ENCODE results near the gene PRDM16.

DNA sequence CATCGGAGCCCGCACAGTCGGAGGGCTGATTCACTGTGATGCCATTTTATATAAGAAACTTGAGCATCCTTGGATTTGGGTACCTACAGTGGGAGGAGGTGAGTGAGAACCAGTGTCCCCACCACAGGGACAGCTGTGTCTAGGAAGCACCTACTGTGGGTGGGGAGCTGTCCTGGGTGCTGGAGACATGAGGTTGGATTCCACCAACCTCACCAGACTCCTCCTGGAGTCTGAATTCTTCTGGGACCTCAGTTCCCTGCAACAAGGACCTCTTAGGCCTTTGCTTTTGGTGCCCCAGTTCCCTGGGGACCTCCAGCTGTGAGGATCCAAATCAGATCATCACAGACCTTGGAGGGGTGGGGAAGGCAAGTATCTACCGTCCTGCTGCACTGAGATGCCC is 188.8 kb downstream of the PRDM16 start:
- TF ChIP-seq, protein P1, sequence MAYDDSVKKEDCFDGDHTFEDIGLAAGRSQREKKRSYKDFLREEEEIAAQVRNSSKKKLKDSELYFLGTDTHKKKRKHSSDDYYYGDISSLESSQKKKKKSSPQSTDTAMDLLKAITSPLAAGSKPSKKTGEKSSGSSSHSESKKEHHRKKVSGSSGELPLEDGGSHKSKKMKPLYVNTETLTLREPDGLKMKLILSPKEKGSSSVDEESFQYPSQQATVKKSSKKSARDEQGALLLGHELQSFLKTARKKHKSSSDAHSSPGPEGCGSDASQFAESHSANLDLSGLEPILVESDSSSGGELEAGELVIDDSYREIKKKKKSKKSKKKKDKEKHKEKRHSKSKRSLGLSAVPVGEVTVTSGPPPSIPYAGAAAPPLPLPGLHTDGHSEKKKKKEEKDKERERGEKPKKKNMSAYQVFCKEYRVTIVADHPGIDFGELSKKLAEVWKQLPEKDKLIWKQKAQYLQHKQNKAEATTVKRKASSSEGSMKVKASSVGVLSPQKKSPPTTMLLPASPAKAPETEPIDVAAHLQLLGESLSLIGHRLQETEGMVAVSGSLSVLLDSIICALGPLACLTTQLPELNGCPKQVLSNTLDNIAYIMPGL (CRISPR knock-in tag; IDR thresholded peaks at IDR 0.05; ENCODE audit: borderline replicate concordance), result no peak
- no peak for TF ChIP-seq JUN (IDR thresholded peaks at IDR 0.05)
- TF ChIP-seq, protein P2, sequence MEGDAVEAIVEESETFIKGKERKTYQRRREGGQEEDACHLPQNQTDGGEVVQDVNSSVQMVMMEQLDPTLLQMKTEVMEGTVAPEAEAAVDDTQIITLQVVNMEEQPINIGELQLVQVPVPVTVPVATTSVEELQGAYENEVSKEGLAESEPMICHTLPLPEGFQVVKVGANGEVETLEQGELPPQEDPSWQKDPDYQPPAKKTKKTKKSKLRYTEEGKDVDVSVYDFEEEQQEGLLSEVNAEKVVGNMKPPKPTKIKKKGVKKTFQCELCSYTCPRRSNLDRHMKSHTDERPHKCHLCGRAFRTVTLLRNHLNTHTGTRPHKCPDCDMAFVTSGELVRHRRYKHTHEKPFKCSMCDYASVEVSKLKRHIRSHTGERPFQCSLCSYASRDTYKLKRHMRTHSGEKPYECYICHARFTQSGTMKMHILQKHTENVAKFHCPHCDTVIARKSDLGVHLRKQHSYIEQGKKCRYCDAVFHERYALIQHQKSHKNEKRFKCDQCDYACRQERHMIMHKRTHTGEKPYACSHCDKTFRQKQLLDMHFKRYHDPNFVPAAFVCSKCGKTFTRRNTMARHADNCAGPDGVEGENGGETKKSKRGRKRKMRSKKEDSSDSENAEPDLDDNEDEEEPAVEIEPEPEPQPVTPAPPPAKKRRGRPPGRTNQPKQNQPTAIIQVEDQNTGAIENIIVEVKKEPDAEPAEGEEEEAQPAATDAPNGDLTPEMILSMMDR (IDR thresholded peaks at IDR 0.05), result no peak
- TF ChIP-seq KDM5A (IDR thresholded peaks at IDR 0.05), result no peak
- no peak for TF ChIP-seq CHD4 (IDR thresholded peaks at IDR 0.05; ENCODE audit: borderline replicate concordance)
- no peak for TF ChIP-seq EP300 (IDR thresholded peaks at IDR 0.05)
- TF ChIP-seq POLR2AphosphoS2 (conservative IDR thresholded peaks at IDR 0.05; ENCODE audit: low read length), result no peak
- TF ChIP-seq RCOR1 (IDR thresholded peaks at IDR 0.05; ENCODE audit: low read depth, low read length), result no peak
- TF ChIP-seq POLR2A (IDR thresholded peaks at IDR 0.05; ENCODE audit: low read length), result no peak
- no peak for TF ChIP-seq HOXB13 (CRISPR knock-in tag; IDR thresholded peaks at IDR 0.05; ENCODE audit: low read depth)
- TF ChIP-seq, protein P3, sequence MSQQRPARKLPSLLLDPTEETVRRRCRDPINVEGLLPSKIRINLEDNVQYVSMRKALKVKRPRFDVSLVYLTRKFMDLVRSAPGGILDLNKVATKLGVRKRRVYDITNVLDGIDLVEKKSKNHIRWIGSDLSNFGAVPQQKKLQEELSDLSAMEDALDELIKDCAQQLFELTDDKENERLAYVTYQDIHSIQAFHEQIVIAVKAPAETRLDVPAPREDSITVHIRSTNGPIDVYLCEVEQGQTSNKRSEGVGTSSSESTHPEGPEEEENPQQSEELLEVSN (IDR thresholded peaks at IDR 0.05; ENCODE audit: borderline replicate concordance, low read depth), result no peak
- TF ChIP-seq RAD21 (conservative IDR thresholded peaks at IDR 0.05 in 1 of 2, IDR thresholded peaks at IDR 0.05 in 1 of 2), result no peak
- TF ChIP-seq CEBPB (IDR thresholded peaks at IDR 0.05), result no peak
- no peak for TF ChIP-seq KDM1A (IDR thresholded peaks at IDR 0.05; ENCODE audit: low read depth)

Data from A549 (cell line).